ENCODE results near the gene HTR4. TPM values are rescaled to one million over a fixed set of nuclear protein-coding genes. Genes with fewer than 3 reads are reported as not detected.

Gene HTR4
- total RNA-seq, 1 donor from 2014 or later: not detected

DNA sequence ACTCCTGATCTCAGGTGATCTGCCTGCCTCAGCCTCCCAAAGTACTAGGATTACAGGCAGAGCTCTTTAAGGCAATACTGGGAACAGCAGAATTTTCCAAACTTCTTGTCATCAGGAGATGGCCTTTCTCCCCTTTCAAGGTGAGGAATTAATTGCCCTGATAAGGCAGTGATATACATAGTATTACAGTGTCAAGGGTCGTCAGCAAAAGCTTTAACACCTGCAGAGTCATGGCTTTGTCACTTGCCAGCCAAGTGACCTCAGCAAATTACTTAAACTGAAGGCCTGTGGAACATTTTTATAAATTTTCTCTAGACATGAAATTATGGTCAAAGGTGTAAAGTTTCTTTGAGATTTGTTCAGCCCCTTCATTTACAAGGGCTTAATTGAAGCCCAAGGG is 211.1 kb downstream of the HTR4 start:
- intact Hi-C loops (cut with micrococcal nuclease): loop anchor here (5.0 kb wide), 3 partner anchors 179 to 594 kb away; no protein-coding TSS in a partner anchor

DNA sequence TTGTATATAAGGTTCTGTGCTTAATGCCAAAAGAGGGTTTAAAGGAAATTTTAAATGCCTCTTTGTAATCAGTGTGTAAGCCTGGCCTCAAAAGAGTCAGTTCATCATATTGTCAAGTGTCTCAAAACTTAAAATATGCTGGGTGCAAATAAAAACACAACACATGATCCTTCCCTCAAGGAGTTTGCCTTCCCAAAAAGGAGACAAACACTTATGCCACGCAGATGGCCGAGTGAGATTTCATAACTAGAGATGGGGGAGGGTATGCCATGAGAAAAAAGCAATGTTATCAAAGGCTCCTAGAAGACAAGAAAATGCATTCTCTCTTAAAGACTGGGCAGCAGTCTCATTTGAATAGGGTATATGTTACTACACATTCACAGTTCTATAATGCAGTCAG is 215.4 kb downstream of the HTR4 start:
- intact Hi-C loops (cut with micrococcal nuclease): no loop called here

DNA sequence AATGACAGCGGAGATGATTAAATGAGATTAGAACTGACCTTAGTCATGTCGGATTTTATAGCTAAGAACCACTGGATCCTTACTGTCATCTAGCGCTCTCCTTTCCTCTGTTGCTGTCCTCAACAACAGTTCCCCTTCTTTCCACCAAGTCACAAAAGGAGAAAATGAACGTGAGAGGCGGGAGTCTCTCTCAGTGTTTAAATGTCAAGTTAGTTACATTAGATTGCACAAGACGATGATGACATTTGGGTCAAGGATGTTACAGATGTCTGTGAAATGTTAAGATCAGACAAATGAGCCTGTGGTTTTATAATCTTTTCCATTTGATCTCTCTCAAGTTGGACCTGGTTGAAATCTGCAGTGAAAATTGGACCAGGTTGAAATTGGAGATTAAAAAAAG is 217.1 kb downstream of the HTR4 start:
- intact Hi-C loops (cut with micrococcal nuclease): no loop called here

DNA sequence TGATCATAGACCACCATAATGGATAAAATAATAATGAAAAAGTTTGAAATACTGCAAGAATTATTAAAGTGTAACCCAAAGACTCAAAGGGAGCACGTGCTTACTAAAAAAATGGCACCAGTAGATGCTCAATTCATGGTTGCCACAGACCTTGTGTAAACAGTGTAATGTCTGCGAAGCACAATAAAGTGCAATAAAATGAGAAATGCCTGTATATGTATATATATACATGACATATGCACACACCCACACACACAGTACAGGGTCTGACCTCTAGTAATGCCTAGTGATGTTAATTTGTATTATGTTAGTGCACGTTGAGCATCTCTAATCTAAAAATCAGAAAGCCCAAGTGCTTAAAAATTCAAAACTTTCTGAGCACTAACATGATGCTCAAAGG is 218.3 kb downstream of the HTR4 start:
- intact Hi-C loops (cut with micrococcal nuclease): no loop called here

DNA sequence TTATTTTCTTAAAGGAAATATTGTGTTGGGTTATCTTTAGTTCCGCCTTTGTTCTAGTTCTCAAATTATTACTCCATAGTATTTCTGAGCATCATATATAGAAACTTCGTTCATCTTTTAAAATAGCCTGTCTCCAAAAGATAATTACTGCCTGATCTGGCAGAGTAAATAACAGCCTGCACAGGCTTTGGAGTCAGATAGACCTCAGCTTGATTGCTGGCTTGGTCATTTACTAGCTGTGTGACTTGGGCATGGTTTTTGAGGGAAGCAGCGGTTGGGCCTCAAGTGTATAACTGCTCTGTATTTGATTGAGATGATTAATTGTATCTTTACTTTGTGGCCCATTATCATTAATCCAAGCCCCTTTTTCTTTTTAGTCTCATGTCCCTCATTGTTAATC is 220.5 kb downstream of the HTR4 start:
- intact Hi-C loops (cut with micrococcal nuclease): no loop called here

Other genes with a start within 250 kb of the HTR4 start
- gene ADRB2, start 172.1 kb upstream of the HTR4 start, total RNA-seq: 0.34 and 0.70 TPM in 2 replicates